ENCODE results near the gene CR1.

GRCh38 chr1:207501071-207501470 lies 5.1 kb downstream of the CR1 start:
- no peak for TF ChIP-seq POLR2A (IDR thresholded peaks at IDR 0.05; ENCODE audit: low read length)
- no peak for TF ChIP-seq GATA1 (IDR thresholded peaks at IDR 0.05; ENCODE audit: low read depth, low read length)
